Measurements from ENCODE around the gene ADSL.

DNA sequence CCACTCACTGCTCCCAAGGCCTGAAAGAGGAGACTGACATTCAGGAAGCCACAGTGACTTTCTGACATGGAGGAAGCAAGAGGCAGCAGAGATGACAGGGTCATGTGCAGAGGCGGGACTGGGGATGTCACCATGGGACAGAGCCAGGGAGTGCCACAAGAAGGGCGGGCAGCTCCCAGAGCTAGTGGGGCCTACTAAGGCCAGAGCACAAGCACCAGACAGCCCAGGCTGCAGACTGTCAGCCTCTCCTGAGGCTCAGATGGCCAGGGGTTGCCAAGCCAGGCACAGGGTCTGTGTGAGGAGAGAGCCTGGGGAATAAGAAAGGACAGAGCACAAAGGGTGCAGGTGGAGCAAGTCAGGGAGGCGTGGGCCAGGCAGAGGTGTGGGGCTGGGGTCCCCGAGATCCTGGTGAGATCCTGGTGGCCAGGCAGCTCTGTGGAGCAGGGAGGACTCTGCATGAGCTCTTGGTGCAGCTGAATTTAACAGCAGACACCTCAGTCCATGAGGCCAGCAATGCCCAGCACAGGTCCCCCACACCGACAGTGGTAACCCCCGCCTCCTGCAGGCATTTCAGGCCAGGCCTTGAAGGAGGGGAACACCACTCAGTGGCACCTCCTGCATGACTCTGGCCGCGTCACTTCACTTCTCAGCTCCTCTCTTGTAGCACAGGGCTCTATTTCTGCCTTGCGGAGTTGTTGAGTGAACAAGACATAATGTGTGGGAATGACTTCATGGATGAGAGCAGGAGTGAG is 76.4 kb downstream of the ADSL start:
- TF ChIP-seq, protein P1, sequence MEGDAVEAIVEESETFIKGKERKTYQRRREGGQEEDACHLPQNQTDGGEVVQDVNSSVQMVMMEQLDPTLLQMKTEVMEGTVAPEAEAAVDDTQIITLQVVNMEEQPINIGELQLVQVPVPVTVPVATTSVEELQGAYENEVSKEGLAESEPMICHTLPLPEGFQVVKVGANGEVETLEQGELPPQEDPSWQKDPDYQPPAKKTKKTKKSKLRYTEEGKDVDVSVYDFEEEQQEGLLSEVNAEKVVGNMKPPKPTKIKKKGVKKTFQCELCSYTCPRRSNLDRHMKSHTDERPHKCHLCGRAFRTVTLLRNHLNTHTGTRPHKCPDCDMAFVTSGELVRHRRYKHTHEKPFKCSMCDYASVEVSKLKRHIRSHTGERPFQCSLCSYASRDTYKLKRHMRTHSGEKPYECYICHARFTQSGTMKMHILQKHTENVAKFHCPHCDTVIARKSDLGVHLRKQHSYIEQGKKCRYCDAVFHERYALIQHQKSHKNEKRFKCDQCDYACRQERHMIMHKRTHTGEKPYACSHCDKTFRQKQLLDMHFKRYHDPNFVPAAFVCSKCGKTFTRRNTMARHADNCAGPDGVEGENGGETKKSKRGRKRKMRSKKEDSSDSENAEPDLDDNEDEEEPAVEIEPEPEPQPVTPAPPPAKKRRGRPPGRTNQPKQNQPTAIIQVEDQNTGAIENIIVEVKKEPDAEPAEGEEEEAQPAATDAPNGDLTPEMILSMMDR (IDR thresholded peaks at IDR 0.05): no peak
- TF ChIP-seq POLR2A (IDR thresholded peaks at IDR 0.05): no peak
